ENCODE data around the gene MED12L.

- TF ChIP-seq CTCF (conservative IDR thresholded peaks at IDR 0.05 in 1 of 2, IDR thresholded peaks at IDR 0.05 in 1 of 2; ENCODE audit: low read depth in 1 of 2, low read length in 2 of 2) (no peak), EZH2 (IDR thresholded peaks at IDR 0.05; ENCODE audit: low read length, missing control alignments) (no peak)
Measured at GRCh38 chr3:151309566-151309965, 224.1 kb downstream of the MED12L start.

Data from fibroblast of lung (primary cell).